Stomach (tissue), 9 donors: Measurements from ENCODE around the gene DDR1. TPM values are rescaled to one million over a fixed set of nuclear protein-coding genes. Genes with fewer than 3 reads are reported as not detected.

ENCODE experiments used
- DNase-seq, 2 donors: peaks; one replicate each; pipeline versions ENCODE4 v3.0.0 to v3.0.0-alpha.2; 2013 to 2019
- H3K27ac ChIP-seq, 5 donors: fragments of 200-600 bp in 4 of 5; sonication (generic) in 4 of 5; one replicate each; pipeline ENCODE4 v1.5.1; 2013 to 2019; ENCODE audit warnings: mild to moderate bottlenecking in 1 of 5, moderate library complexity in 1 of 5
- H3K27me3 ChIP-seq, 3 donors: fragments of 200-600 bp; sonication (generic); one replicate each; pipeline ENCODE4 v1.5.1; 2017 to 2019; ENCODE audit warnings: mixed run types in 1 of 3
- H3K36me3 ChIP-seq, 4 donors: fragments of 200-600 bp; sonication (generic); 1 replicate in 3 of 4; 2 replicates in 1 of 4; pipeline ENCODE4 v1.5.1; 2016 to 2019
- H3K4me1 ChIP-seq, 4 donors: fragments of 200-600 bp; sonication (generic); one replicate each; pipeline ENCODE4 v1.5.1; 2016 to 2019
- H3K4me3 ChIP-seq, 4 donors: fragments of 200-600 bp; sonication (generic) in 3 of 4; one replicate each; pipeline ENCODE4 v1.5.1; 2016 to 2019; ENCODE audit warnings: mild to moderate bottlenecking in 1 of 4
- H3K9me3 ChIP-seq, 4 donors: fragments of 200-600 bp; sonication (generic); one replicate each; pipeline ENCODE4 v1.5.1; 2016 to 2019
- EP300 ChIP-seq: sonication (generic); formaldehyde crosslinking; IDR thresholded peaks from one replicate; pipeline ENCODE4 v1.6.1; 2017; ENCODE audit warnings: antibody characterized with exemption
- POLR2A ChIP-seq, 4 donors: fragments of 450-650 bp; IDR thresholded peaks; one replicate each; pipeline ENCODE4 v1.6.1; 2016; ENCODE audit warnings: antibody characterized with exemption in 4 of 4, control low read depth in 2 of 4, mild to moderate bottlenecking in 1 of 4, moderate library complexity in 1 of 4
- POLR2AphosphoS5 ChIP-seq, 3 donors: sonication (generic); formaldehyde crosslinking; IDR thresholded peaks; one replicate each; pipeline ENCODE4 v1.6.1; 2016; ENCODE audit warnings: antibody characterized with exemption in 3 of 3
- WGBS, 5 donors: extraction: QIAGEN DNeasy Blood & Tissue Kit in 3 of 5; methylation state at CpG; one replicate each; pipeline versions ENCODE4 v1.1.5 to v1.1.7; 2013 to 2018; 5-methylcytosine and 5-hydroxymethylcytosine counted together
- intact Hi-C: fragments of 100-400 bp; cut with DNase I; formaldehyde crosslinking; loops from one replicate; pipeline ENCODE4 v1.15.1; 2023; ENCODE audit warnings: low total_unique reads
- polyA plus RNA-seq, 3 donors: library from polyadenylated mRNA; stranded (reverse); fragments of 200-250 nt; gene quantifications; one replicate each; pipeline ENCODE4 v1.2.3, GENCODE V29; 2013
- total RNA-seq, 5 donors: library from RNA; depleted of rRNA; stranded (reverse); fragments of >200 nt; gene quantifications; one replicate each; pipeline versions ENCODE4 v1.1.0 to v1.2.3, GENCODE V29; 2014 to 2016
- TF ChIP-seq, protein P1 (sequence below), 7 experiments: fragments of 450-650 bp in 4 of 7; fragments of 200-600 bp in 3 of 7; sonication (generic) in 3 of 7; IDR thresholded peaks; one replicate each; pipeline ENCODE4 v1.5.1; 2016 to 2019; ENCODE audit warnings: antibody characterized with exemption in 7 of 7, control low read depth in 2 of 7, mild to moderate bottlenecking in 1 of 7
- donor health status: healthy with polysubstance abuse.
- donor health status: Bipolar disorder and iron deficiency.
- donor health status: healthy.

The DDR1 gene
- total and polyA plus RNA-seq, 8 donors, result 17.6 to 144 (median 82.4) TPM

DNA sequence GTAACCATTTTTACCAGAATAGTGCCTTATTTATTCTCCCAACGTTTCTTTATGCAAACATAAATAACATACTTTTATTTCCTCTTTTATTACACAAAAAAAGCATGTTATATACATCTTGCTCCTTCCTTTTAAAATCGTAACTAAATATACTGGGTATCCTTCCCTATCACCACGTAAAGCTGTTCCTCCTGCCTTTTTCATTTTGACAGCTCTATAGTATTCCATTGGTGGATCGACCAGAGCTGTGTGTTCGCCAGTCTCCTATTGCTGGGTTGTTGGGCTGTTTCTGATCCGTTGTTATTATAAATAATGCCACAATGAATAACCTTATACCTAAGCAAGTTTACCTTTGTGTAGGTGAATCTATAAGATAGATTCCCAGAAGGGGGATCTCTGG, 46.9 kb upstream of the DDR1 start:
- Histone ChIP-seq H3K4me1 (peaks cover 23 to 52% (median 41%) of the 10 kb centered on the region in 4 donors), H3K9me3 (no peaks in the 10 kb centered on the region), H3K27ac (peak overlapping the region in 1 of 5 donors; percentile 25), H3K36me3 (no peaks in the 10 kb centered on the region), H3K4me3 (no peak overlapping the region), H3K27me3 (no peaks in the 10 kb centered on the region)
- intact Hi-C loops, result loop anchor here (10.0 kb wide), 1 partner anchor 237 kb away; no protein-coding TSS in a partner anchor
- WGBS, 5 donors, result 75 to 88% (median 83%) methylated on average over 6 of the region's 6 CpGs
- DNase-seq, result no peak
- no peak for TF ChIP-seq EP300
- no peak for TF ChIP-seq POLR2A (IDR thresholded peaks at IDR 0.05)
- TF ChIP-seq, protein P1, sequence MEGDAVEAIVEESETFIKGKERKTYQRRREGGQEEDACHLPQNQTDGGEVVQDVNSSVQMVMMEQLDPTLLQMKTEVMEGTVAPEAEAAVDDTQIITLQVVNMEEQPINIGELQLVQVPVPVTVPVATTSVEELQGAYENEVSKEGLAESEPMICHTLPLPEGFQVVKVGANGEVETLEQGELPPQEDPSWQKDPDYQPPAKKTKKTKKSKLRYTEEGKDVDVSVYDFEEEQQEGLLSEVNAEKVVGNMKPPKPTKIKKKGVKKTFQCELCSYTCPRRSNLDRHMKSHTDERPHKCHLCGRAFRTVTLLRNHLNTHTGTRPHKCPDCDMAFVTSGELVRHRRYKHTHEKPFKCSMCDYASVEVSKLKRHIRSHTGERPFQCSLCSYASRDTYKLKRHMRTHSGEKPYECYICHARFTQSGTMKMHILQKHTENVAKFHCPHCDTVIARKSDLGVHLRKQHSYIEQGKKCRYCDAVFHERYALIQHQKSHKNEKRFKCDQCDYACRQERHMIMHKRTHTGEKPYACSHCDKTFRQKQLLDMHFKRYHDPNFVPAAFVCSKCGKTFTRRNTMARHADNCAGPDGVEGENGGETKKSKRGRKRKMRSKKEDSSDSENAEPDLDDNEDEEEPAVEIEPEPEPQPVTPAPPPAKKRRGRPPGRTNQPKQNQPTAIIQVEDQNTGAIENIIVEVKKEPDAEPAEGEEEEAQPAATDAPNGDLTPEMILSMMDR (IDR thresholded peaks at IDR 0.05), result no peak
- no peak for TF ChIP-seq POLR2AphosphoS5 (IDR thresholded peaks at IDR 0.05)

DNA sequence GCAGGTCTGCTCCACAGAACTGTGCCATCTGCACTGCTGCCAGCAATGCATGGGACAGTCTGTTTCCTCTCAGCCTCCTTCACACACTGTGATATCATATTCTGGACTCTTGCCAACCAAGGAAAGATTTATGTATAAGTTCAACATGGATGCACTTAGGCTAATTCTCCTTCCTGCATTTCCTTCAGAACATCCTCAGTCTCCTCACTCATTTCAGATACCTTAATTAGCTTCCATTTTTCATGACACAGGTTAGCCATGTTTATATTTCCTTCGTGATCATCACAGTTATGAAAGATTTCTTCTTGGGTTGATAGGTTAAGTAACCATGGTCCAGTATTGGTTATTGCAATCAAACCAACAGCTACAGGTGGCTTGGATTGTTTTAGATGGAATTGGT, 46.4 kb upstream of the DDR1 start:
- Histone ChIP-seq H3K27me3 (no peaks in the 10 kb centered on the region), H3K4me3 (no peak overlapping the region), H3K4me1 (peaks cover 28 to 56% (median 46%) of the 10 kb centered on the region in 4 donors), H3K9me3 (no peaks in the 10 kb centered on the region), H3K36me3 (no peaks in the 10 kb centered on the region), H3K27ac (peak overlapping the region in 1 of 5 donors; percentile 25)
- WGBS, 5 donors, result 18 to 61% (median 50%) methylated on average over 1 of the region's 1 CpG
- intact Hi-C loops, result loop anchor here (10.0 kb wide), 1 partner anchor 237 kb away; no protein-coding TSS in a partner anchor
- DNase-seq, result peak in 1 of 2 donors; percentile 67
- no peak for TF ChIP-seq POLR2A (IDR thresholded peaks at IDR 0.05)
- TF ChIP-seq POLR2AphosphoS5 (IDR thresholded peaks at IDR 0.05), result no peak
- TF ChIP-seq, protein P1 (IDR thresholded peaks at IDR 0.05), result no peak
- TF ChIP-seq EP300, result no peak

DNA sequence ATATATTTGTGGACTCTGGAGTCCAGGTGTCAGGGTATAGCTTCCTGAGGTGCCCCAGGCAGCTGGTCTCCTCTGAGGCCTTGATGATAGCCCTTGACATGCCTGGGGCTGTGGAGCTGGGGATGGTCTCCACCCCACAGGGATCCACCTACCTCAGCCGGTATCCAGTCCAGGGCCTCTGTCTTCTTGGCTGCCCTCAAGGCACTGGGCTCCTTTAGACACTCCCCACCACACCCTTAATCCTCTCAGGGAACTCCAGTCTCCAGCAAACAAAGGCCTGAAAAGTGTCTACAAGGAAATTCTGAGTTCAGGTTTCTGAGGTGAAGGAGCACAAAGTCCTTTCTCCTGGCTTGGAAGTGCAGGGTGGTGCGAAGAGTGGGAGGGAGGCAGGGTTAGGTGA, 44.6 kb upstream of the DDR1 start:
- Histone ChIP-seq H3K27ac (peak overlapping the region; percentile 19 to 56 (median 44)), H3K4me3 (no peak overlapping the region), H3K4me1 (peaks cover 42 to 74% (median 63%) of the 10 kb centered on the region in 4 donors), H3K9me3 (no peaks in the 10 kb centered on the region), H3K27me3 (no peaks in the 10 kb centered on the region), H3K36me3 (no peaks in the 10 kb centered on the region)
- DNase-seq, result peak in 1 of 2 donors; percentile 74
- intact Hi-C loops, result loop anchor here (10.0 kb wide), 1 partner anchor 235 kb away; no protein-coding TSS in a partner anchor
- TF ChIP-seq, protein P1 (IDR thresholded peaks at IDR 0.05), result no peak
- TF ChIP-seq POLR2AphosphoS5 (IDR thresholded peaks at IDR 0.05) (peak in 1 of 3 donors; percentile 12), POLR2A (IDR thresholded peaks at IDR 0.05) (no peak), EP300 (no peak)
- WGBS, 5 donors, result 24 to 55% (median 41%) methylated on average over 2 of the region's 2 CpGs

DNA sequence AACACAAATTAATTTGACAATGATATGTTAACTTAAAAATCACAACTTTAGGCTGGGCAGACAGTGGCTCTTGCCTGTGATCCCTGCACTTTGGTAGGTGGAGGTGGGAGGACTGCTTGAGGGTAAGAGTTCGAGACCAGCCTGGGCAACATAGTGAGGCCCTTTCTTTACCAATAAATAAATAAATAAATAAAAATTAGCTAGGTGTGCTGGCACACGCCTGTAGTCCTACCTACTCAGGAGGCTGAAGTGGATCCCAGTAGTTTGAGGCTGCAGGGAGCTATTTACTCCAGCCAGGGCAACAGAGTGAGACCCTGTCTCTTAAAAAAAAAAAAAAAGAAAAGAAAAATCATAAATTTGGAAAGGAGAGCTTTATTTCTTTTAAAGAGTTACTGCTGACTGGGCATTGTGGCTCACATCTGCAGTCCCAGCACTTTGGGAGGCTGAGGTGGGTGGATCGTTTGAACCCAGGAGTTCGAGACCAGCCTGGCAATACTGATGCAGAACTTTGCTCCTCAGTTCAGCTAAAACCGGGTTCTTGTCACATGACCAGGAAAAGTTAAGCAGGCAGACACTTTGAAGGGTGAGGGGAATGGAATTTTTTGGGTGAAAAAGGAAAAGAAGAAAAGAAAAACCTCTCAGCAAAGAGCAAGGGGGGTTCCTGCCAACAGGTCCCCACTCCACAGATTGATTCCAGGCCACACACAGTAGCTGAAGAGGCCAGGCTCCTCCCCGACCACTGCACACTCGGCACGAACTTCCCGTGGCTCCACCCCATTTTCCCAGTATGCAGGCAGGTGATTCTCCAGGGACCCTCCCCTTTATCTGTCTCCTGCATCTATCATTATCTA, 44.0 kb upstream of the DDR1 start:
- Histone ChIP-seq H3K4me3 (no peak overlapping the region), H3K27ac (peak overlapping the region; percentile 19 to 56 (median 44)), H3K4me1 (peaks cover 42 to 74% (median 62%) of the 10 kb centered on the region in 4 donors), H3K9me3 (no peaks in the 10 kb centered on the region), H3K27me3 (no peaks in the 10 kb centered on the region), H3K36me3 (no peaks in the 10 kb centered on the region)
- no peak for DNase-seq
- 53 to 68% (median 59%) methylated on average over 9 of the region's 9 CpGs for WGBS, 5 donors
- intact Hi-C loops, result no loop called here
- TF ChIP-seq EP300, result no peak
- TF ChIP-seq, protein P1 (IDR thresholded peaks at IDR 0.05), result no peak
